H1 (cell line): ENCODE results near the gene ERMN. TPM values are rescaled to one million over a fixed set of nuclear protein-coding genes. Genes with fewer than 3 reads are reported as not detected.

Experiments used
- CTCF ChIA-PET: fragments of 300-600 bp; sonication (Branson Sonifier 250); formaldehyde crosslinking; loops from one replicate; lab custom pipeline; 2021; ENCODE audit not compliant: partially characterized antibody; lab: Charles Lee
- POLR2A ChIA-PET: fragments of 300-600 bp; sonication (Branson Sonifier 250); formaldehyde crosslinking; loops from one replicate; lab custom pipeline; 2021; ENCODE audit warnings: inconsistent platforms; ENCODE audit not compliant: partially characterized antibody; lab: Charles Lee
- DNase-seq, 2 experiments: peaks; one replicate each; pipeline versions ENCODE4 v3.0.0 to v3.0.0-alpha.2; 2010 to 2022; ENCODE audit warnings: low spot score in 2 of 2, low read depth in 1 of 2, mixed read lengths in 1 of 2
- FAIRE-seq: peaks from 2 replicates; lab custom pipeline; 2011; peaks lifted over from hg19 to GRCh38; lab: Jason Lieb, UNC
- H2AFZ ChIP-seq: 2 replicates; pipeline ENCODE4 v1.8.1; 2012; ENCODE audit warnings: low read length, inconsistent platforms
- H2AK5ac ChIP-seq: 2 replicates; pipeline ENCODE4 v1.6.1; 2013; ENCODE audit warnings: low read depth, low read length
- H2BK120ac ChIP-seq: replicated peaks from 2 replicates; pipeline ENCODE3; 2013; ENCODE audit warnings: low read depth, low read length, inconsistent platforms
- H2BK12ac ChIP-seq: 2 replicates; pipeline ENCODE4 v1.6.1; 2013; ENCODE audit warnings: low read depth, low read length
- H2BK15ac ChIP-seq: 2 replicates; pipeline ENCODE4 v1.6.1; 2013; ENCODE audit warnings: low read length
- H2BK20ac ChIP-seq: 2 replicates; pipeline ENCODE4 v1.6.1; 2013; ENCODE audit warnings: low read length
- H2BK5ac ChIP-seq: 2 replicates; pipeline ENCODE4 v1.6.1; 2013; ENCODE audit warnings: low read depth, low read length
- H3K14ac ChIP-seq: 2 replicates; pipeline ENCODE4 v1.6.1; 2013; ENCODE audit warnings: inconsistent platforms; ENCODE audit not compliant: insufficient read length
- H3K18ac ChIP-seq: 2 replicates; pipeline ENCODE4 v1.6.1; 2013; ENCODE audit warnings: low read length; ENCODE audit errors: extremely low read depth
- H3K23ac ChIP-seq: 2 replicates; pipeline ENCODE4 v1.6.1; 2013; ENCODE audit warnings: inconsistent platforms; ENCODE audit not compliant: insufficient read length
- H3K23me2 ChIP-seq: 2 replicates; pipeline ENCODE4 v1.6.1; 2013; ENCODE audit warnings: low read depth, low read length
- H3K27ac ChIP-seq: 2 replicates; pipeline ENCODE4 v1.6.1; 2011; ENCODE audit warnings: low read depth, low read length, inconsistent platforms
- H3K27me3 ChIP-seq, 4 experiments: replicated peaks in 1 of 4; 1 replicate in 1 of 4; 2 replicates in 3 of 4; pipeline versions ENCODE4 v1.6.1 to v1.8.1; 2011 to 2013; ENCODE audit warnings: low read length in 3 of 4, mild to moderate bottlenecking in 3 of 4, inconsistent platforms in 2 of 4, mixed read lengths in 2 of 4, moderate library complexity in 1 of 4; ENCODE audit not compliant: control insufficient read depth in 3 of 4, insufficient read depth in 3 of 4; ENCODE audit errors: extremely low read depth in 1 of 4
- H3K36me3 ChIP-seq, 4 experiments: 2 replicates each; pipeline versions ENCODE4 v1.6.1 to v1.8.1; 2011 to 2013; ENCODE audit warnings: mild to moderate bottlenecking in 4 of 4, low read length in 3 of 4, moderate library complexity in 2 of 4, control low read depth in 1 of 4, inconsistent platforms in 1 of 4; ENCODE audit not compliant: insufficient read depth in 4 of 4, control insufficient read depth in 2 of 4
- H3K4ac ChIP-seq: replicated peaks from 2 replicates; pipeline ENCODE3; 2013; ENCODE audit warnings: low read length, low read depth, mixed read lengths, inconsistent platforms; ENCODE audit not compliant: insufficient read length
- H3K4me1 ChIP-seq, 4 experiments: replicated peaks in 1 of 4; 1 replicate in 1 of 4; 2 replicates in 3 of 4; pipeline versions ENCODE4 v1.6.1 to v1.8.1; 2011 to 2013; ENCODE audit warnings: low read length in 3 of 4, inconsistent platforms in 2 of 4, mixed read lengths in 1 of 4; ENCODE audit not compliant: insufficient read depth in 4 of 4, control insufficient read depth in 3 of 4
- H3K4me2 ChIP-seq, 2 experiments: 2 replicates each; pipeline versions ENCODE4 v1.6.1 to v1.8.1; 2011 to 2013; ENCODE audit warnings: low read depth in 2 of 2, low read length in 2 of 2, control low read depth in 1 of 2, inconsistent platforms in 1 of 2, mild to moderate bottlenecking in 1 of 2; ENCODE audit not compliant: insufficient read depth in 1 of 2
- H3K4me3 ChIP-seq, 4 experiments: fragments of 200-600, 300-600 bp in 1 of 4; sonication (generic), shearing (Covaris generic), sonication (Bioruptor Twin) in 1 of 4; 2 replicates each; pipeline versions ENCODE4 v1.5.1 to v1.8.1; 2011 to 2016; ENCODE audit warnings: low read length in 4 of 4, low read depth in 3 of 4, control low read depth in 2 of 4, inconsistent platforms in 2 of 4, mild to moderate bottlenecking in 2 of 4, mixed read lengths in 1 of 4, moderate library complexity in 1 of 4; ENCODE audit not compliant: insufficient read depth in 2 of 4; ENCODE audit errors: extremely low read depth in 1 of 4
- H3K56ac ChIP-seq: replicated peaks from 2 replicates; pipeline ENCODE3; 2013; ENCODE audit warnings: low read depth, mild to moderate bottlenecking, mixed read lengths, low read length, inconsistent platforms; ENCODE audit not compliant: insufficient read length
- H3K79me1 ChIP-seq: 2 replicates; pipeline ENCODE4 v1.6.1; 2013; ENCODE audit warnings: low read depth, low read length, control low read depth
- H3K79me2 ChIP-seq, 2 experiments: 2 replicates each; pipeline versions ENCODE4 v1.6.1 to v1.8.1; 2012 to 2013; ENCODE audit warnings: low read length in 2 of 2, mild to moderate bottlenecking in 2 of 2, inconsistent platforms in 1 of 2; ENCODE audit not compliant: insufficient read depth in 2 of 2, control insufficient read depth in 1 of 2
- H3K9ac ChIP-seq, 4 experiments: replicated peaks in 1 of 4; 1 replicate in 1 of 4; 2 replicates in 3 of 4; pipeline versions ENCODE4 v1.6.1 to v1.8.1; 2011 to 2013; ENCODE audit warnings: low read depth in 3 of 4, low read length in 3 of 4, control low read depth in 2 of 4, mild to moderate bottlenecking in 2 of 4, moderate library complexity in 2 of 4, inconsistent platforms in 1 of 4; ENCODE audit errors: extremely low read depth in 1 of 4
- H3K9me3 ChIP-seq, 2 experiments: 2 replicates each; pipeline versions ENCODE4 v1.6.1 to v1.8.1; 2012 to 2013; ENCODE audit warnings: mild to moderate bottlenecking in 2 of 2, moderate library complexity in 2 of 2, control low read depth in 1 of 2, inconsistent platforms in 1 of 2, low read depth in 1 of 2, low read length in 1 of 2, mixed read lengths in 1 of 2; ENCODE audit not compliant: insufficient read depth in 2 of 2
- H4K20me1 ChIP-seq, 2 experiments: replicated peaks in 1 of 2; 2 replicates each; pipeline versions ENCODE3 to v1.8.1; 2011 to 2013; ENCODE audit warnings: inconsistent platforms in 2 of 2, low read length in 2 of 2, mild to moderate bottlenecking in 1 of 2; ENCODE audit not compliant: insufficient read depth in 2 of 2, control insufficient read depth in 1 of 2
- H4K5ac ChIP-seq: 2 replicates; pipeline ENCODE4 v1.6.1; 2013; ENCODE audit warnings: low read length, low read depth, mixed read lengths, inconsistent platforms; ENCODE audit not compliant: insufficient read length
- H4K8ac ChIP-seq: 2 replicates; pipeline ENCODE4 v1.8.0; 2013; ENCODE audit warnings: mild to moderate bottlenecking, moderate library complexity, low read length, inconsistent platforms; ENCODE audit not compliant: insufficient read depth; ENCODE audit errors: extremely low read depth
- H4K91ac ChIP-seq: replicated peaks from 2 replicates; pipeline ENCODE3; 2013; ENCODE audit warnings: low read length, mixed read lengths, inconsistent platforms; ENCODE audit not compliant: insufficient read length
- FOSL1 ChIP-seq: IDR thresholded peaks from 2 replicates; pipeline ENCODE4 v1.6.1; 2011; ENCODE audit warnings: mild to moderate bottlenecking, low read depth, low read length, moderate library complexity; ENCODE audit not compliant: insufficient read depth
- KDM5A ChIP-seq: fragments of 200-600 bp; IDR thresholded peaks from 2 replicates; pipeline ENCODE4 v1.7.1; 2012; ENCODE audit warnings: mild to moderate bottlenecking, low read length, inconsistent platforms, mixed read lengths
- PHF8 ChIP-seq: fragments of 200-600 bp; sonication (generic); conservative IDR thresholded peaks from 2 replicates; pipeline ENCODE4 v1.7.1; 2012; ENCODE audit warnings: low read depth, mild to moderate bottlenecking, inconsistent platforms, low read length, moderate library complexity
- SUZ12 ChIP-seq: fragments of 200-600 bp; sonication (generic); IDR thresholded peaks from 2 replicates; pipeline ENCODE4 v1.6.1; 2012; ENCODE audit warnings: mild to moderate bottlenecking, inconsistent platforms, low read length, moderate library complexity, mixed read lengths
- TAF7 ChIP-seq: optimal IDR thresholded peaks from 2 replicates; pipeline ENCODE3; 2011; ENCODE audit warnings: low read depth, mild to moderate bottlenecking, inconsistent platforms, low read length, moderate library complexity, borderline replicate concordance
- YY1 ChIP-seq: IDR thresholded peaks from 2 replicates; pipeline ENCODE4 v1.6.1; 2011; ENCODE audit warnings: low read depth, mild to moderate bottlenecking, low read length
- WGBS, 2 experiments: shearing (Covaris generic) in 1 of 2; methylation state at CpG; one replicate each; pipeline versions ENCODE4 v1.1.6 to v1.1.7; 2013 to 2015; ENCODE audit warnings: low lambda C conversion rate in 2 of 2, mixed read lengths in 2 of 2, inconsistent platforms in 1 of 2, low coverage in 1 of 2, missing lambda C conversion rate in 1 of 2; ENCODE audit not compliant: insufficient replicate concordance in 2 of 2, insufficient coverage in 1 of 2, insufficient read length in 1 of 2; ENCODE audit errors: extremely low coverage in 1 of 2, missing lambda C conversion rate in 1 of 2; 5-methylcytosine and 5-hydroxymethylcytosine counted together
- polyA plus RNA-seq, 7 experiments: library from polyadenylated mRNA; depleted of rRNA in 3 of 7; stranded (reverse) in 5 of 7; unstranded in 2 of 7; fragments of >200 nt in 5 of 7; fragments of 200-250 nt in 2 of 7; gene quantifications; 1 replicate in 5 of 7; 2 replicates in 1 of 7; 4 replicates in 1 of 7; pipeline versions ENCODE4 v1.2.1 to v1.2.3, GENCODE V29; 2011 to 2013; ENCODE audit warnings: missing spikeins in 2 of 7, mixed read lengths in 2 of 7
- total RNA-seq: library from RNA; stranded (reverse); fragmentation: NEBNext Ultra II Directional; extraction: Animal tissue kit (Norgen Biotek cat#: 25700); gene quantifications from 2 replicates; pipeline ENCODE4 v1.2.1, GENCODE V29; 2021

The ERMN gene
- total and polyA plus RNA-seq, 2 of the 8 experiments (the other 6 are each of a cell fraction or from before 2014, with no cell fraction given) = 0.11 TPM; not detected in 1

DNA sequence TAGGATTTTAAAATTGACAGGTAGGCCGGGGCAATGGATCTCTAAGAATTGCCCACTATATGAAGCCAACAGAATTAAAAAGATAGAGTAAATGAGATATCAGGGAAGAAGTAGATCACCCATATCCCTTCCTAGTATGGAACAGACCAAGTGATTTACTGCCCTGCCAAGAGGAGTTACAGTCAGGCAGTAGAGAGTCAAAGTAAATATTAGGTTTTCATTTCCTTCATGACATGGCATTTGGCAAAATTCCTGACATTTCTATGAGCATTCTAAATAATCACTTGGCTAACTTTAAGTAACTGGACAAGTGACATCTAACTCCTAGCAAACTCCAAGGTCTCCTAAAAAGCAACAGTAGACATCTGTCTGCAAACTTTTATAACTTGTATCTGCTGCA lies 34.6 kb downstream of the ERMN start:
- Histone ChIP-seq H3K79me2 (no peaks in the 10 kb centered on the region), H2BK20ac (no peak overlapping the region), H2BK120ac (no peak overlapping the region), H3K23me2 (no peaks in the 10 kb centered on the region), H3K27me3 (no peaks in the 10 kb centered on the region), H4K20me1 (no peaks in the 10 kb centered on the region), H3K9me3 (no peaks in the 10 kb centered on the region), H3K27ac (no peak overlapping the region), H3K4me1 (no peaks in the 10 kb centered on the region), H2AK5ac (no peak overlapping the region), H3K56ac (no peak overlapping the region), H3K79me1 (no peaks in the 10 kb centered on the region), H3K4me2 (no peak overlapping the region), H2BK15ac (no peak overlapping the region), H2BK5ac (no peak overlapping the region), H3K18ac (no peak overlapping the region), H4K91ac (no peak overlapping the region), H2AFZ (no peak overlapping the region), H3K14ac (no peak overlapping the region), H2BK12ac (no peak overlapping the region), H3K4ac (no peak overlapping the region), H3K36me3 (no peaks in the 10 kb centered on the region), H3K23ac (no peak overlapping the region), H3K9ac (no peak overlapping the region), H3K4me3 (no peak overlapping the region), H4K5ac (no peak overlapping the region), H4K8ac (no peak overlapping the region)
- WGBS, 2 experiments = 82% methylated on average over 1 of the region's 1 CpG; no CpG with 5 or more reads in 1 of the 2 experiments
- TF ChIP-seq TAF7 (no peak), SUZ12 (no peak), FOSL1 (no peak), KDM5A (no peak), PHF8 (no peak), YY1 (no peak)
- no peak for DNase-seq
- CTCF ChIA-PET = interaction anchor here (0.8 to 1.0 kb wide), 2 partner anchors 54 to 104 kb away, joined by 3 read pairs; no protein-coding TSS in a partner anchor
- POLR2A ChIA-PET = no interaction called here
- no peak for FAIRE-seq
